B cell (primary cell): ENCODE data around the gene REG1A.

Source experiments
- CTCF ChIP-seq: fragments of 200-600 bp; IDR thresholded peaks from one replicate; pipeline ENCODE4 v1.8.0; 2022; ENCODE audit warnings: antibody characterized with exemption, mild to moderate bottlenecking
- EZH2 ChIP-seq: IDR thresholded peaks from 2 replicates; pipeline ENCODE4 v1.6.1; 2012; ENCODE audit warnings: borderline replicate concordance, low read depth, mild to moderate bottlenecking, moderate library complexity, low read length; ENCODE audit not compliant: insufficient read depth, poor library complexity, severe bottlenecking

- TF ChIP-seq CTCF (no peak), EZH2 (no peak)
Measured at GRCh38 chr2:79138385-79138784, 18.1 kb downstream of the REG1A start.
